ENCODE results near the gene BMPR1B.

Gene BMPR1B

DNA sequence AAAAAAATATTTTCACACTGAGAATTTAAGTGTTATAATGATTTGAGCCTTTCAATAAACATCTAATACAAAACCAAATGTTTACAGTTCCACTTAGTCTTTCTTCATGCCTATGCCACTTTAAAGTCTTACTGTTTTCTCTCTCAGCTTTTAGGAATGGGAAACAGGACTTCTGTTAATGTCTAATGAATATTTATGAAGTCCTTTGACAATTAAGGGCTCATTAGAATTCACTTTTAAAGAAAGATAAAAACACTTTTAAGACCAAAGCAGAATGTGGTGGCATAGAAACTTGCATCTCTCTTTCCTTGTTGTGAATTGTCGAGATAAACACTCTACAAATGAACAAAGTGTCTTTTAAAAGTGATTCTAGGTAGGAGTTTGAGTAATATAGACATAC lies 315.9 kb downstream of the BMPR1B start:
- Histone ChIP-seq H3K4me1 (ENCODE audit: insufficient read depth, low read length) (no peaks in the 10 kb centered on the region), H3K27ac (ENCODE audit: low read depth, low read length) (no peak overlapping the region)

DNA sequence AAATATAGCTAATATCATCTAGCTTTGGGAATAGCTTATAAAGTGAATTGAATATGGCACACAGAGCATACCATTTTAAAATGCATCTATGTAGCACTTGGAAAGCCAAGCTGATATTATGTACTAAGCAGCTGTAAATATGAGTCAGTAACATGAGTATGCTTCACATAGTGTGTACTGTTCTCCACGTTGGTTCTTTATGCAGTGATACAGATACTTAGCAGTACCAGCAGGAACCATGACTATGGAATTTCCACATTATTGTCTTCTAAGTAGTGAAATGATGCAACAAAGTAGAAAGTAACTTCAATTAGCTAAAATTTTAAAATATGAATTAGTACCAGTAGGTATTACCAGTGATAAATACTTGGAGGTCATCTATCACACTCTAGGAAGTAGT lies 320.1 kb downstream of the BMPR1B start:
- no peak overlapping the region for H3K4me3 ChIP-seq (ENCODE audit: low read depth in 1 of 2, low read length in 2 of 2)
- H3K27me3 ChIP-seq (ENCODE audit: control insufficient read depth in 1 of 2, insufficient read depth in 2 of 2, low read length in 2 of 2) = no peaks in the 10 kb centered on the region
- H3K9me3 ChIP-seq (ENCODE audit: low read length) = no peaks in the 10 kb centered on the region
- H3K27ac ChIP-seq (ENCODE audit: low read depth, low read length) = no peak overlapping the region
- no peak overlapping the region for H3K9ac ChIP-seq (ENCODE audit: low read length)
- no peaks in the 10 kb centered on the region for H3K36me3 ChIP-seq (ENCODE audit: insufficient read depth, low read length)
- H3K4me1 ChIP-seq (ENCODE audit: insufficient read depth, low read length) = no peaks in the 10 kb centered on the region

More for the DNA sequence above, 315.9 kb downstream of the BMPR1B start:
- Histone ChIP-seq H3K4me3 (ENCODE audit: low read depth in 1 of 2, low read length in 2 of 2) (no peak overlapping the region), H3K9ac (ENCODE audit: low read length) (no peak overlapping the region), H3K27me3 (ENCODE audit: control insufficient read depth in 1 of 2, insufficient read depth in 2 of 2, low read length in 2 of 2) (no peaks in the 10 kb centered on the region), H3K9me3 (ENCODE audit: low read length) (no peaks in the 10 kb centered on the region), H3K36me3 (ENCODE audit: insufficient read depth, low read length) (no peaks in the 10 kb centered on the region)

DNA sequence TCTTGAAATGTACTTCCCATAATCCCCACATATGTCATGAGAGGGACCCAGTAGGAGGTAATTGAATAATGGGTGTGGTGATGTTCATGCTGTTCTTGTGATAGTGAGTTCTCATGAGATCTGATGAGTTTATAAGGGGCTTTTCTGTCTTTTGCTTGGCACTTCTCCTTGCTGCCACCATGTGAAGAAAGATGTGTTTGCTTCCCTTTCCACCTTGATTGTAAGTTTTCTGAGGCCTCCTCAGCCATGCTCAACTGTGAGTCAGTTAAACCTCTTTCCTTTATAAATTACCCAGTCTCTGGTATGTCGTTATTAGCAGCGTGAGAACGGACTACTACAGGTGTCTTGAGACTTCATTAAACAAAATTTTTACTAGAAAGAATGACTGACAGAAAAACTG lies 323.2 kb downstream of the BMPR1B start:
- H3K4me1 ChIP-seq (ENCODE audit: insufficient read depth, low read length) = no peaks in the 10 kb centered on the region
- no peak overlapping the region for H3K9ac ChIP-seq (ENCODE audit: low read length)
- no peaks in the 10 kb centered on the region for H3K27me3 ChIP-seq (ENCODE audit: control insufficient read depth in 1 of 2, insufficient read depth in 2 of 2, low read length in 2 of 2)
- H3K4me3 ChIP-seq (ENCODE audit: low read depth in 1 of 2, low read length in 2 of 2) = no peak overlapping the region
- H3K36me3 ChIP-seq (ENCODE audit: insufficient read depth, low read length) = no peaks in the 10 kb centered on the region
- no peak overlapping the region for H3K27ac ChIP-seq (ENCODE audit: low read depth, low read length)
- H3K9me3 ChIP-seq (ENCODE audit: low read length) = no peaks in the 10 kb centered on the region

GRCh38 chr4:95084584-95084983 lies 326.8 kb downstream of the BMPR1B start:
- Histone ChIP-seq H3K4me1 (ENCODE audit: insufficient read depth, low read length) (no peaks in the 10 kb centered on the region), H3K4me3 (ENCODE audit: low read depth in 1 of 2, low read length in 2 of 2) (no peak overlapping the region), H3K27ac (ENCODE audit: low read depth, low read length) (no peak overlapping the region), H3K27me3 (ENCODE audit: control insufficient read depth in 1 of 2, insufficient read depth in 2 of 2, low read length in 2 of 2) (no peaks in the 10 kb centered on the region), H3K36me3 (ENCODE audit: insufficient read depth, low read length) (no peaks in the 10 kb centered on the region), H3K9ac (ENCODE audit: low read length) (no peak overlapping the region), H3K9me3 (ENCODE audit: low read length) (no peaks in the 10 kb centered on the region)

DNA sequence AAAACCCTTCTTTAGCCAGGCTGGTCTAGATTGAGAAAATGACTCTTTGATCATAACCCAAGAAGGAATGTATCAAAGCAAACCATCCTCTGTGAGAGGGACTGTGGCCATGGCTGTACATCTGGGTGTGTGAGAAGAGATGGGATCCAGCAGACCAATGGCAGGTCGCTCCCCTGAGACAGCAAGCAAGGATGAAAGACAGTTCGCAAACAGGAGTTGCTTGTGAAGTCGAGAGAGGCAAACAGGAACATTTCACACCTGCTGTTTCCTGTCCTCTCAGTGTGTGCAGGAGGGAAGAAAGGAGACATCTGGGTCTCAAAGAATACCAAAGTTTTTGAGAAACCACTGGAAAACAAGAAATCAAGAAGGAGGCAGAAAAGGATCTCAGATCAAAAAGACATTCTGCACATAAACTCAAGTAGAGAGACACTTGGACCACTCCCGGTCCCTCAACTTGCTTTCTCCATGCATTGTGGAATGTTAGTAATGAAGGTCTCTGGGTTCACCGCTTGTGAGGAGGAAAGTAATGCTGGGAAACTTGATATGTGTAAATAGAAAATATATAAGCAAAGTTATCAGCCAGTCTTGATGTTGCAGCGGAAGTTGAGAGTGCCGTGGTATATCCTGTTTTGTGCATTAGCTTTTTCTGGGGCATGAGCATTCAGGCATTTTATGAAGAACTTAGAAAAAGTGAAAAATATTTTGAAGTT lies 327.5 kb downstream of the BMPR1B start:
- Histone ChIP-seq H3K27ac (ENCODE audit: low read depth, low read length) (no peak overlapping the region), H3K4me1 (ENCODE audit: insufficient read depth, low read length) (no peaks in the 10 kb centered on the region), H3K9me3 (ENCODE audit: low read length) (no peaks in the 10 kb centered on the region), H3K9ac (ENCODE audit: low read length) (no peak overlapping the region), H3K27me3 (ENCODE audit: control insufficient read depth in 1 of 2, insufficient read depth in 2 of 2, low read length in 2 of 2) (no peaks in the 10 kb centered on the region), H3K36me3 (ENCODE audit: insufficient read depth, low read length) (no peaks in the 10 kb centered on the region), H3K4me3 (ENCODE audit: low read depth in 1 of 2, low read length in 2 of 2) (no peak overlapping the region)

DNA sequence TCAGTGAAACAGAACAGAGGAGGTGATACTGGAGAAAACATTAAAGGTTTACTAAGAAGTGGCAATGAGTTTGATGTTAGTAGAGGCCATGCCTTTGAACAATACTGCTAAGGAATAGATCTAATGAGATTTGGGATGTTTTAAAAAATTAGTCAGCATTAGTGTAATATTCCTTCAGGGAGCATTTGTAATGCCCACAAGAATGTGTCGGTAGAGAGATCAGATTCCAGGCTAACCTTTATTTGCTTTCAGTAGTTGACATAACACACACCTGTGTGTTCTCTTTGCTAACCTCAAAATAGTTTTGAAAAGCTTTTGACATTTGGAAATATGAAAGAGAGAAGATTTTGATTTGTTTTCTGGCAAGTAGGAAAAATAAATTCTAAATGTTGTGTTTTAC lies 328.8 kb downstream of the BMPR1B start:
- Histone ChIP-seq H3K9ac (ENCODE audit: low read length) (no peak overlapping the region), H3K4me1 (ENCODE audit: insufficient read depth, low read length) (no peaks in the 10 kb centered on the region), H3K36me3 (ENCODE audit: insufficient read depth, low read length) (no peaks in the 10 kb centered on the region), H3K9me3 (ENCODE audit: low read length) (no peaks in the 10 kb centered on the region), H3K27ac (ENCODE audit: low read depth, low read length) (no peak overlapping the region), H3K27me3 (ENCODE audit: control insufficient read depth in 1 of 2, insufficient read depth in 2 of 2, low read length in 2 of 2) (no peaks in the 10 kb centered on the region), H3K4me3 (ENCODE audit: low read depth in 1 of 2, low read length in 2 of 2) (no peak overlapping the region)

DNA sequence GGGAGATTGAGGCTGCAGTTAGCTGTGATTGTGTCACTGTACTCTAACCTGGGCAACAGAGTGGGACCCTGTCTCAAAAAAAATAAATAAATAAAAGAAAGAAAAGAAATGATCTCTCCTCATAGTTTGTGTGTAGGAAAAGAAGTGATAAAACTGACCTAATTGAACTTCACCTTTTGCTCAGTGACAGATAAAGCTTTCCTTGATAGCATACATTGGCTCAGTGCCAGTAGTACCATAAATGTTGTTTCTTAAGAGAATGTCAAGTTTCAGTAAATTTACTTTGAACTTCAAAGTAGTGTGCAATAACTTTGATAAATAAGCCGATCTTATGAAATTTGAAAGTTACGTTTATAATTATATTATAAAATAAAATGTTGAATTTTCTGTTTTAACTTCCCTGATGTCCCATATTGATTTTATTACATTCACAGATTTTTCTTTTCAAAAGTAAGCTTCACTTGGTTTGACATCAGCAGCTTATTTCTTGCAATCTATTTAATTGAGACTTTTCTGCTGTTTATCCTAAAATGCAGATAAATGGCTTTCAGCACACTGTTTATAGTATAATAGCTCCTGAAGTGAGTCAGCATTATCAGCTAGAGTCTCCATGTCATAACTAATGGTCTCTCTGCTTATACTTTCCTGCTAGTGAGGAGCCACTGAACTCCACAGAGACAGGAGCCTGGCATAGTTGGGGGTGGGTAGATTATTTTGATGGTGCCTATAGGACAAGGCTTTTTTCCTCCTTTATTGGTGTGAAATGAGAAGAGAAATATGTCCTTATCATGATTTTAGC lies 330.1 kb downstream of the BMPR1B start:
- H3K4me1 ChIP-seq (ENCODE audit: insufficient read depth, low read length) = no peaks in the 10 kb centered on the region
- H3K9me3 ChIP-seq (ENCODE audit: low read length) = no peaks in the 10 kb centered on the region
- no peak overlapping the region for H3K27ac ChIP-seq (ENCODE audit: low read depth, low read length)
- no peaks in the 10 kb centered on the region for H3K36me3 ChIP-seq (ENCODE audit: insufficient read depth, low read length)
- H3K9ac ChIP-seq (ENCODE audit: low read length) = no peak overlapping the region
- no peak overlapping the region for H3K4me3 ChIP-seq (ENCODE audit: low read depth in 1 of 2, low read length in 2 of 2)
- H3K27me3 ChIP-seq (ENCODE audit: control insufficient read depth in 1 of 2, insufficient read depth in 2 of 2, low read length in 2 of 2) = no peaks in the 10 kb centered on the region

GRCh38 chr4:95091272-95091671 lies 333.5 kb downstream of the BMPR1B start:
- no peaks in the 10 kb centered on the region for H3K27me3 ChIP-seq (ENCODE audit: control insufficient read depth in 1 of 2, insufficient read depth in 2 of 2, low read length in 2 of 2)
- no peak overlapping the region for H3K4me3 ChIP-seq (ENCODE audit: low read depth in 1 of 2, low read length in 2 of 2)
- no peaks in the 10 kb centered on the region for H3K36me3 ChIP-seq (ENCODE audit: insufficient read depth, low read length)
- no peaks in the 10 kb centered on the region for H3K4me1 ChIP-seq (ENCODE audit: insufficient read depth, low read length)
- H3K9me3 ChIP-seq (ENCODE audit: low read length) = no peaks in the 10 kb centered on the region
- no peak overlapping the region for H3K27ac ChIP-seq (ENCODE audit: low read depth, low read length)
- H3K9ac ChIP-seq (ENCODE audit: low read length) = no peak overlapping the region

- H3K27me3 ChIP-seq (ENCODE audit: control insufficient read depth in 1 of 2, insufficient read depth in 2 of 2, low read length in 2 of 2) = no peaks in the 10 kb centered on the region
- H3K4me1 ChIP-seq (ENCODE audit: insufficient read depth, low read length) = no peaks in the 10 kb centered on the region
- H3K9ac ChIP-seq (ENCODE audit: low read length) = no peak overlapping the region
- H3K4me3 ChIP-seq (ENCODE audit: low read depth in 1 of 2, low read length in 2 of 2) = no peak overlapping the region
- no peaks in the 10 kb centered on the region for H3K9me3 ChIP-seq (ENCODE audit: low read length)
- no peaks in the 10 kb centered on the region for H3K36me3 ChIP-seq (ENCODE audit: insufficient read depth, low read length)
- H3K27ac ChIP-seq (ENCODE audit: low read depth, low read length) = no peak overlapping the region
Measured at GRCh38 chr4:95092766-95093165, 335.0 kb downstream of the BMPR1B start.

- no peaks in the 10 kb centered on the region for H3K9me3 ChIP-seq (ENCODE audit: low read length)
- H3K4me1 ChIP-seq (ENCODE audit: insufficient read depth, low read length) = no peaks in the 10 kb centered on the region
- H3K27me3 ChIP-seq (ENCODE audit: control insufficient read depth in 1 of 2, insufficient read depth in 2 of 2, low read length in 2 of 2) = no peaks in the 10 kb centered on the region
- H3K9ac ChIP-seq (ENCODE audit: low read length) = no peak overlapping the region
- H3K27ac ChIP-seq (ENCODE audit: low read depth, low read length) = no peak overlapping the region
- H3K4me3 ChIP-seq (ENCODE audit: low read depth in 1 of 2, low read length in 2 of 2) = no peak overlapping the region
- H3K36me3 ChIP-seq (ENCODE audit: insufficient read depth, low read length) = no peaks in the 10 kb centered on the region
Measured at GRCh38 chr4:95093460-95093859, 335.7 kb downstream of the BMPR1B start.

GRCh38 chr4:95093936-95094929 lies 336.5 kb downstream of the BMPR1B start:
- H3K4me1 ChIP-seq (ENCODE audit: insufficient read depth, low read length) = no peaks in the 10 kb centered on the region
- H3K27me3 ChIP-seq (ENCODE audit: control insufficient read depth in 1 of 2, insufficient read depth in 2 of 2, low read length in 2 of 2) = no peaks in the 10 kb centered on the region
- no peaks in the 10 kb centered on the region for H3K36me3 ChIP-seq (ENCODE audit: insufficient read depth, low read length)
- no peak overlapping the region for H3K4me3 ChIP-seq (ENCODE audit: low read depth in 1 of 2, low read length in 2 of 2)
- H3K27ac ChIP-seq (ENCODE audit: low read depth, low read length) = no peak overlapping the region
- no peak overlapping the region for H3K9ac ChIP-seq (ENCODE audit: low read length)
- no peaks in the 10 kb centered on the region for H3K9me3 ChIP-seq (ENCODE audit: low read length)
